GM23248 (cell line): ENCODE results near the gene SMARCA4.

Experiments
- EZH2 ChIP-seq: fragments of 200-600 bp; sonication (generic); IDR thresholded peaks from 2 replicates; pipeline ENCODE4 v1.6.1; 2018; ENCODE audit warnings: antibody characterized with exemption, mild to moderate bottlenecking; ENCODE audit not compliant: insufficient read depth, poor library complexity, severe bottlenecking
- EZH2phosphoT487 ChIP-seq: fragments of 200-600 bp; sonication (generic); IDR thresholded peaks from 2 replicates; pipeline ENCODE4 v1.6.1; 2018; ENCODE audit warnings: antibody characterized with exemption, moderate library complexity, mild to moderate bottlenecking, low read depth; ENCODE audit not compliant: insufficient read depth

GRCh38 chr19:11041194-11041593 lies 80.4 kb downstream of the SMARCA4 start:
- TF ChIP-seq EZH2phosphoT487 (no peak), EZH2 (no peak)
